AG04450 (cell line): ENCODE measurements around the gene USP49. TPM values are rescaled to one million over a fixed set of nuclear protein-coding genes. Genes with fewer than 3 reads are reported as not detected.

Experiments
- CTCF ChIA-PET: fragments of 300-600, 350-600 bp; formaldehyde crosslinking; extraction: SDS; loops from one replicate; lab custom pipeline; 2022; ENCODE audit warnings: antibody characterized with exemption, inconsistent platforms; lab: Charles Lee
- POLR2A ChIA-PET: fragments of 350-600 bp; formaldehyde crosslinking; extraction: SDS; loops from one replicate; lab custom pipeline; 2021; ENCODE audit warnings: antibody characterized with exemption, inconsistent platforms; lab: Yijun Ruan, JAX
- DNase-seq: peaks from one replicate; pipeline ENCODE4 v3.0.0-alpha.2; 2011; ENCODE audit warnings: low read depth, low spot score
- H3K27ac ChIP-seq: one replicate; pipeline ENCODE4 v1.5.1; 2012; ENCODE audit warnings: low read depth, low read length, control low read depth
- H3K27me3 ChIP-seq: one replicate; pipeline ENCODE4 v1.6.0; 2012; ENCODE audit warnings: low read length; ENCODE audit not compliant: control insufficient read depth, insufficient read depth
- H3K4me3 ChIP-seq: 2 replicates; pipeline ENCODE4 v1.5.1; 2011; ENCODE audit warnings: mild to moderate bottlenecking, low read depth, low read length, control low read depth
- H3K9me3 ChIP-seq: 2 replicates; pipeline ENCODE4 v1.5.1; 2012; ENCODE audit warnings: low read length; ENCODE audit not compliant: control insufficient read depth, insufficient read depth
- polyA plus RNA-seq: library from polyadenylated mRNA; depleted of rRNA; stranded (reverse); fragments of >200 nt; gene quantifications from 2 replicates; pipeline ENCODE4 v1.2.3, GENCODE V29; 2011
- TF ChIP-seq, protein P1 (sequence below): IDR thresholded peaks from 2 replicates; pipeline ENCODE4 v1.5.1; 2011; ENCODE audit warnings: low read depth, low read length, control low read depth, inconsistent platforms

The USP49 gene
- polyA plus RNA-seq, 1 experiment, result 3.0 TPM

DNA sequence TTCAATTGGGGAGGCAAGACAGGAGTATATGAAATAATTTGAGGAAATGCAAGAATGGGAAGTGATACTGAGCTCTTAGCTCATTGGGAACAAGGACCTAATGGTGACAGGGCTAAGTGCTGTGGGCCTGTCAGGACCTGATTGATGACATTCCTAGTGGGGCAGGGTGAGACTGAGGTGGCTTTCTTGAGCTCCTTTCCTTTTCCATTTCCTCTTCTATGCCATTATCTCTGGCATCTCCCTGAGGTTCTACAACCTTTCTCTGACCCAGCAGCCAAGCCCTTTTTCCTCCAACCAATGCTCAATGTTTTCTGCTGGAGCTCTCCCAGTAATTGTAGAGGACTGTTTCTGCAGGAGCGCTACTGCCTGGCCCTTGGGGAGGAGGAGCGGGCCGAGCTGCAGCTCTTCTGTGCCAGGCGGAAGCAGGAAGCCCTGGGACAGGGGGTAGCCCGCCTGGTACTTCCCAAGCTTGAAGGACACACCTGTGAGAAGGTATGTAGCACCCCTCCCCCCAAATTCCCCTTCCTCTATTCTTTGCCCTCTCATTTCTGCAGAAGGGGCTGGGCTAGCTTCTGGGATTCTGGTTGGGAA, 110.5 kb downstream of the USP49 start:
- TF ChIP-seq, protein P1, sequence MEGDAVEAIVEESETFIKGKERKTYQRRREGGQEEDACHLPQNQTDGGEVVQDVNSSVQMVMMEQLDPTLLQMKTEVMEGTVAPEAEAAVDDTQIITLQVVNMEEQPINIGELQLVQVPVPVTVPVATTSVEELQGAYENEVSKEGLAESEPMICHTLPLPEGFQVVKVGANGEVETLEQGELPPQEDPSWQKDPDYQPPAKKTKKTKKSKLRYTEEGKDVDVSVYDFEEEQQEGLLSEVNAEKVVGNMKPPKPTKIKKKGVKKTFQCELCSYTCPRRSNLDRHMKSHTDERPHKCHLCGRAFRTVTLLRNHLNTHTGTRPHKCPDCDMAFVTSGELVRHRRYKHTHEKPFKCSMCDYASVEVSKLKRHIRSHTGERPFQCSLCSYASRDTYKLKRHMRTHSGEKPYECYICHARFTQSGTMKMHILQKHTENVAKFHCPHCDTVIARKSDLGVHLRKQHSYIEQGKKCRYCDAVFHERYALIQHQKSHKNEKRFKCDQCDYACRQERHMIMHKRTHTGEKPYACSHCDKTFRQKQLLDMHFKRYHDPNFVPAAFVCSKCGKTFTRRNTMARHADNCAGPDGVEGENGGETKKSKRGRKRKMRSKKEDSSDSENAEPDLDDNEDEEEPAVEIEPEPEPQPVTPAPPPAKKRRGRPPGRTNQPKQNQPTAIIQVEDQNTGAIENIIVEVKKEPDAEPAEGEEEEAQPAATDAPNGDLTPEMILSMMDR, result no peak
- CTCF ChIA-PET, result interaction anchor here (0.5 to 5.9 kb wide), 9 partner anchors 8 to 429 kb away, joined by 3 to 75 read pairs (median 4); partner anchors contain the start of genes BYSL, MED20 and TAF8
- no peak overlapping the region for H3K4me3 ChIP-seq
- POLR2A ChIA-PET, result no interaction called here
- H3K27ac ChIP-seq, result no peak overlapping the region
- DNase-seq, result no peak
- no peaks in the 10 kb centered on the region for H3K27me3 ChIP-seq
- no peaks in the 10 kb centered on the region; the same call in 1 of the 2 replicates for H3K9me3 ChIP-seq

DNA sequence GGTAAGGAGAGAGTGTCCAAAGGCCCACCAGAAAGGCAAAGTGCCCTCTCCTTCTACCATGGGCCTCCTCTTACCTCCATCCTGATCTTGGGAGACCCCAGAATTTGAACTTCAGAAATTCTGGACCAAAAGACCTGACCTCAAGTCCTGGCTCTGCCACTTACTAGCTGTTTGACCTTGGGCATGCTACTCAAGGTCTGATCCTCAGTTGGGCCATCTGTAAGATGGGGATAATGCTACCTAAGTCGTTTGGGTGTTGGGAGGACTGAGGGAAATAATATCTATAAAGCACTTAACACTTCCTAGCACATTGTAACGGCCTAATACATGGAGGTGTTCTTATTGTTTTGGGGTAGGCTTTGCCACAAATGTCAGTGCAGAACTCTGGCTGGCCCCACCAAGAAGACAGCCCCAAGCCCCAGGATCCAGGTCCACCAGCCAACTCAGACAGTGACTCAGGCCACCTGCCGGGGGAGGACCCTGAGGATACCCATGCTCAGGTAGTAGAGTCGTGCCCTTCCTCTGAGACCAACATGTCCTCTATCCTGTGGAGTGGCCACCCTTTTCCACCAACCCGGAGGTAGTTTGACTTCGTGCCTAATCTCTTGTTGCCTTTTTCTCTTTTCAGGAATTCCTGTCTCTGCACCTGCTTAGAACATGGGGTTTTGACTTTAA, 111.9 kb downstream of the USP49 start:
- ChIA-PET POLR2A (interaction anchor here (0.6 kb wide), 1 partner anchor 424 kb away, joined by 6 read pairs; no protein-coding TSS in a partner anchor), CTCF (interaction anchor here (0.6 to 2.6 kb wide), 4 partner anchors 138 to 415 kb away, joined by 3 to 16 read pairs (median 11); partner anchors contain the start of genes BYSL and MED20)
- Histone ChIP-seq H3K27ac (no peak overlapping the region), H3K27me3 (no peaks in the 10 kb centered on the region), H3K9me3 (no peaks in the 10 kb centered on the region; the same call in 1 of the 2 replicates), H3K4me3 (no peak overlapping the region)
- no peak for DNase-seq
- TF ChIP-seq, protein P1, result no peak

DNA sequence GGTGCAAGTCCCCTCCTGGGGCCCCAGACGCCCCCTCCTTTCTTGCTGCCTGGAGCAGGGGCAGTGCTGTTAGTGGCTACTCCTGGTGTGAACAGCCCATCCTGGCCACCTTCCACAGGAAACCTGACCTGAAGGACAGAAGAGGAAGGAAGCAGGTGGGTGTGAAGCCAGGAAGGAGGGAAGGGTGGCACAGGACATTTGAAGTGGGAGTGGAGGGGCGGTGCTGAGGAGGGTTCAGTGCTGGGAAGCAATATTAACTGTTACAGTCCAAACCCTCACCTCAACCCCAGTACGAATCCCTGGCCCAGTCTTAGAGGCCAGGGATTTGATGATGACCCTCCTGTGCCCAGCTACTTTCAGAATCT, 113.8 kb downstream of the USP49 start:
- Histone ChIP-seq H3K27ac (no peak overlapping the region), H3K9me3 (no peaks in the 10 kb centered on the region), H3K27me3 (no peaks in the 10 kb centered on the region), H3K4me3 (peak overlapping the region; percentile 78)
- ChIA-PET CTCF (interaction anchor here (0.6 to 2.6 kb wide), 5 partner anchors 48 to 414 kb away, joined by 3 to 16 read pairs (median 9); partner anchors contain the start of genes BYSL and MED20), POLR2A (interaction anchor here (0.7 kb wide), 1 partner anchor 77 kb away, joined by 4 read pairs; no protein-coding TSS in a partner anchor)
- TF ChIP-seq, protein P1, result no peak
- DNase-seq, result no peak

DNA sequence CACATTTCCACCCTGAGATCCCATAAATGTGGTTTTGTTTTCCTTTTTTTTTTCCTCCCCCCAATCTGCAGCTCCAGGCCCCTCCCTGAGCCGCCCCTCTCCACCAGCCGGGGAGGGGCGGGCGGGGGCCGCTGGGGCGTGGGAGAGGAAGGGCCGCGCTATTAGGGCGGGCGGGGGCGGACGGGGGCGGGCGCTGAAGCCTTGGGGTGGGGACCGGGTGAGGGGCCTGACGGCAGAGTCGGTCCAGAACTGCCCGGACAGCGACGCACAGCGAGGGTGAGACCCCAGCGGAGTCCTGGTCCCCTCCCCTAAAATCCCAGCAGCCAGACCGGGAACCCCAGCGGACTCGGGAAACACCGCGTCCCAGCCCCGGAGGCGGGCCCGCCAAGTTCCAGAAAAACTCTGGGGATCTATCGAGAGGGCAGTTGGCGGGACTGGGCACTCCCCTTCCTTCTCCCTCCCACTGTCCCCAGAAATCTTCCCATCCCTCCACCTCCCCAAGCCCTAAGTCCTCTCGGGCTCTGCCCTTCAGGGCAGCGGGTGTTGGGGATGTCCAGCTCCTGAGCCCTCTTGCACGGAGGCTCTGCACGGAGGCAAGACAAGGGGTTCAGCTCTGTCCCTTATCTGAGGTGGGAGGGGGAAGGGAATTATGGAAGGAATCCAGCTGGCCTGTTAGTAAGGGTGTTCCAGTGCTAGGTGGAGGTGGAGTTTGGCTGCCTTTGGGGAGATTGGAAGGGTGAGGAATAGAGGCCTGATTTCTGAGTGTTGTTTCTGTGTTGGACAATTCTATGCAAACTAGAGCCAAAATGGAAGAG, 114.4 kb downstream of the USP49 start, which contains the start of gene PRICKLE4:
Gene PRICKLE4, plus strand, starts transcription at position 232 of the 815 bp plus-strand sequence. CDS start 2,692 bp downstream, outside the sequence.
- ChIA-PET CTCF (interaction anchor here (0.6 to 2.6 kb wide), 6 partner anchors 47 to 413 kb away, joined by 4 to 16 read pairs (median 8); partner anchors contain the start of genes BYSL and MED20), POLR2A (interaction anchor here (0.7 kb wide), 1 partner anchor 76 kb away, joined by 4 read pairs; no protein-coding TSS in a partner anchor)
- Histone ChIP-seq H3K4me3 (peak within 1 kb of the TSS; percentile 78), H3K27me3 (no peaks in the 10 kb centered on the region), H3K27ac (no peak within 1 kb of the TSS), H3K9me3 (no peaks in the 10 kb centered on the region)
- DNase-seq, result no peak
- TF ChIP-seq, protein P1, result no peak
